LNCaP clone FGC (cell line): Measurements from ENCODE around the gene VSTM2A.

Source experiments
- DNase-seq: peaks from one replicate; pipeline ENCODE4 v3.0.0-alpha.2; 2011; ENCODE audit warnings: low read depth
- H3K4me3 ChIP-seq: 2 replicates; pipeline ENCODE4 v1.5.1; 2011; ENCODE audit warnings: mild to moderate bottlenecking, low read depth, low read length, control low read depth
- CTCF ChIP-seq: IDR thresholded peaks from 2 replicates; pipeline ENCODE4 v1.5.1; 2012; ENCODE audit warnings: mild to moderate bottlenecking; ENCODE audit not compliant: control insufficient read depth, insufficient read depth; ENCODE audit errors: extremely low read depth

VSTM2A gene

GRCh38 chr7:54560723-54561122, 18.5 kb downstream of the VSTM2A start:
- no peak overlapping the region for H3K4me3 ChIP-seq
- no peak for TF ChIP-seq CTCF
- no peak for DNase-seq

- H3K4me3 ChIP-seq = no peak overlapping the region
- peak; percentile 29 for TF ChIP-seq CTCF
- no peak for DNase-seq
Observed at GRCh38 chr7:54563329-54563916, 21.2 kb downstream of the VSTM2A start.

- DNase-seq = no peak
- H3K4me3 ChIP-seq = no peak overlapping the region
- TF ChIP-seq CTCF = no peak
Observed at GRCh38 chr7:54565432-54565831, 23.3 kb downstream of the VSTM2A start.

- no peak for TF ChIP-seq CTCF
- no peak for DNase-seq
- no peak overlapping the region for H3K4me3 ChIP-seq
Observed at GRCh38 chr7:54581511-54581910, 39.3 kb downstream of the VSTM2A start.

- H3K4me3 ChIP-seq = no peak overlapping the region
- DNase-seq = no peak
Observed at GRCh38 chr7:54591404-54592386, 49.5 kb downstream of the VSTM2A start.

GRCh38 chr7:54596747-54597146, 54.6 kb downstream of the VSTM2A start:
- H3K4me3 ChIP-seq = no peak overlapping the region
- no peak for DNase-seq
- TF ChIP-seq CTCF = no peak

More at GRCh38 chr7:54591404-54592386, 49.5 kb downstream of the VSTM2A start:
- TF ChIP-seq CTCF = no peak
